ENCODE data around the gene CABCOCO1. TPM values are rescaled to one million over a fixed set of nuclear protein-coding genes. Genes with fewer than 3 reads are reported as not detected.

CABCOCO1 gene
- total RNA-seq, 4 donors from 2014 or later: 0.94 to 1.6 (median 1.3) TPM

- H3K9me3 ChIP-seq: no peaks in the 10 kb centered on the region
- WGBS, 2 donors (ENCODE audit: low coverage in 1 of 2): 89% methylated on average over 3 of the region's 3 CpGs; no CpG with 5 or more reads in 1 of the 2 donors
- no peak for TF ChIP-seq POLR2AphosphoS5 (IDR thresholded peaks at IDR 0.05)
- no peak for TF ChIP-seq EP300 (IDR thresholded peaks at IDR 0.05)
- TF ChIP-seq POLR2A (IDR thresholded peaks at IDR 0.05): no peak
- no peak for TF ChIP-seq CTCF (IDR thresholded peaks at IDR 0.05)
- ATAC-seq: no peak
- no peaks in the 10 kb centered on the region for H3K27me3 ChIP-seq
- H3K36me3 ChIP-seq: no peaks in the 10 kb centered on the region
- peaks cover 0 to 7% (median 0%) of the 10 kb centered on the region in 3 donors for H3K4me1 ChIP-seq
- H3K4me3 ChIP-seq: no peak overlapping the region
- no peak overlapping the region for H3K27ac ChIP-seq
Measured at GRCh38 chr10:61805091-61805490, 142.4 kb downstream of the CABCOCO1 start.

GRCh38 chr10:61810263-61810662 is 147.5 kb downstream of the CABCOCO1 start:
- 71 to 92% methylated on average over 2 of the region's 2 CpGs for WGBS, 2 donors (ENCODE audit: low coverage in 1 of 2)
- no peaks in the 10 kb centered on the region for H3K27me3 ChIP-seq
- ATAC-seq: no peak
- no peaks in the 10 kb centered on the region for H3K36me3 ChIP-seq
- TF ChIP-seq POLR2AphosphoS5 (IDR thresholded peaks at IDR 0.05): no peak
- TF ChIP-seq POLR2A (IDR thresholded peaks at IDR 0.05): no peak
- no peak for TF ChIP-seq EP300 (IDR thresholded peaks at IDR 0.05)
- TF ChIP-seq CTCF (IDR thresholded peaks at IDR 0.05): no peak
- no peak overlapping the region for H3K27ac ChIP-seq
- H3K4me3 ChIP-seq: no peak overlapping the region
- no peaks in the 10 kb centered on the region for H3K9me3 ChIP-seq
- peaks cover 0 to 7% (median 0%) of the 10 kb centered on the region in 3 donors for H3K4me1 ChIP-seq

GRCh38 chr10:61812052-61812721 is 149.5 kb downstream of the CABCOCO1 start:
- WGBS, 2 donors (ENCODE audit: low coverage in 1 of 2): 81 to 100% methylated on average over 3 to 5 of the region's 5 CpGs
- no peak overlapping the region for H3K27ac ChIP-seq
- H3K27me3 ChIP-seq: no peaks in the 10 kb centered on the region
- H3K9me3 ChIP-seq: no peaks in the 10 kb centered on the region
- no peaks in the 10 kb centered on the region for H3K36me3 ChIP-seq
- no peak for ATAC-seq
- peaks cover 0 to 7% (median 0%) of the 10 kb centered on the region in 3 donors for H3K4me1 ChIP-seq
- H3K4me3 ChIP-seq: no peak overlapping the region
- no peak for TF ChIP-seq CTCF (IDR thresholded peaks at IDR 0.05)
- TF ChIP-seq POLR2AphosphoS5 (IDR thresholded peaks at IDR 0.05): no peak
- TF ChIP-seq POLR2A (IDR thresholded peaks at IDR 0.05): no peak
- TF ChIP-seq EP300 (IDR thresholded peaks at IDR 0.05): no peak

GRCh38 chr10:61812920-61813319 is 150.2 kb downstream of the CABCOCO1 start:
- ATAC-seq: no peak
- Histone ChIP-seq H3K9me3 (no peaks in the 10 kb centered on the region), H3K36me3 (no peaks in the 10 kb centered on the region), H3K4me3 (no peak overlapping the region), H3K4me1 (peaks cover 0 to 7% (median 0%) of the 10 kb centered on the region in 3 donors), H3K27ac (no peak overlapping the region), H3K27me3 (no peaks in the 10 kb centered on the region)
- no peak for TF ChIP-seq POLR2A (IDR thresholded peaks at IDR 0.05)
- no peak for TF ChIP-seq EP300 (IDR thresholded peaks at IDR 0.05)
- no peak for TF ChIP-seq CTCF (IDR thresholded peaks at IDR 0.05)
- no peak for TF ChIP-seq POLR2AphosphoS5 (IDR thresholded peaks at IDR 0.05)
- 75 to 90% methylated on average over 3 of the region's 3 CpGs for WGBS, 2 donors (ENCODE audit: low coverage in 1 of 2)

- Histone ChIP-seq H3K4me1 (no peaks in the 10 kb centered on the region), H3K4me3 (no peak overlapping the region), H3K27ac (no peak overlapping the region), H3K36me3 (no peaks in the 10 kb centered on the region), H3K27me3 (no peaks in the 10 kb centered on the region), H3K9me3 (no peaks in the 10 kb centered on the region)
- WGBS, 2 donors (ENCODE audit: low coverage in 1 of 2): 60 to 75% methylated on average over 1 to 2 of the region's 2 CpGs
- TF ChIP-seq CTCF (IDR thresholded peaks at IDR 0.05): no peak
- TF ChIP-seq EP300 (IDR thresholded peaks at IDR 0.05): no peak
- no peak for TF ChIP-seq POLR2A (IDR thresholded peaks at IDR 0.05)
- TF ChIP-seq POLR2AphosphoS5 (IDR thresholded peaks at IDR 0.05): no peak
- no peak for ATAC-seq
Measured at GRCh38 chr10:61814160-61814559, 151.4 kb downstream of the CABCOCO1 start.

All from gastroesophageal sphincter (tissue), 4 donors.